C4-2B (cell line): ENCODE results near the gene IL23A.

Experiments
- ZFX ChIP-seq: fragments of 450-650 bp; IDR thresholded peaks from 2 replicates; pipeline ENCODE4 v1.6.1; 2017
- TF ChIP-seq, protein P1 (sequence below): fragments of 450-650 bp; conservative IDR thresholded peaks from 2 replicates; pipeline ENCODE4 v1.5.1; 2017; ENCODE audit warnings: mild to moderate bottlenecking

DNA sequence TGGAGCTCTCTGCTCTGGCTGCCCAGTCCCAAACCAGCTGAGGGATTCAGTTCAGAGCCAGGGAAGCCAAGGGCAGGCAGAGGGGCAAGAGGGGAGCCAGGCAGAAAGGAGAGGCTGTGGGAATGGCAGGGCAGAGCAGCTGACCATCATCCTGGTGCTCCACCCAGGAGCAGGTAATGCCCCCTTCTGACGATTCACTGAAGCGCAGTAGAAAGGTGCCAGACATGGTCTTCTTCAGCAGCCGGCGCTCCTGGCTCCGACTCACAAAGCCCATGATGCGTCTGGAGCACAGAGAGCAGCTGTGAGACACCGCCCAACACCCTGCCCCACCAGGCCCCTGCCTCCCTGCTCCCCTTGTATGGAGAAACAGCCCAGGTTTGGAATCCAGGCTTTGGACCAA is 8.0 kb downstream of the IL23A start:
- TF ChIP-seq, protein P1, sequence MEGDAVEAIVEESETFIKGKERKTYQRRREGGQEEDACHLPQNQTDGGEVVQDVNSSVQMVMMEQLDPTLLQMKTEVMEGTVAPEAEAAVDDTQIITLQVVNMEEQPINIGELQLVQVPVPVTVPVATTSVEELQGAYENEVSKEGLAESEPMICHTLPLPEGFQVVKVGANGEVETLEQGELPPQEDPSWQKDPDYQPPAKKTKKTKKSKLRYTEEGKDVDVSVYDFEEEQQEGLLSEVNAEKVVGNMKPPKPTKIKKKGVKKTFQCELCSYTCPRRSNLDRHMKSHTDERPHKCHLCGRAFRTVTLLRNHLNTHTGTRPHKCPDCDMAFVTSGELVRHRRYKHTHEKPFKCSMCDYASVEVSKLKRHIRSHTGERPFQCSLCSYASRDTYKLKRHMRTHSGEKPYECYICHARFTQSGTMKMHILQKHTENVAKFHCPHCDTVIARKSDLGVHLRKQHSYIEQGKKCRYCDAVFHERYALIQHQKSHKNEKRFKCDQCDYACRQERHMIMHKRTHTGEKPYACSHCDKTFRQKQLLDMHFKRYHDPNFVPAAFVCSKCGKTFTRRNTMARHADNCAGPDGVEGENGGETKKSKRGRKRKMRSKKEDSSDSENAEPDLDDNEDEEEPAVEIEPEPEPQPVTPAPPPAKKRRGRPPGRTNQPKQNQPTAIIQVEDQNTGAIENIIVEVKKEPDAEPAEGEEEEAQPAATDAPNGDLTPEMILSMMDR: no peak; the same call in 1 of the 2 replicates
- no peak for TF ChIP-seq ZFX
